HCT116 (cell line): ENCODE data around the gene C2CD2L. TPM values are rescaled to one million over a fixed set of nuclear protein-coding genes. Genes with fewer than 3 reads are reported as not detected.

Experiments
- ATAC-seq: fragments of 200-7000 bp; cut with Tn5 transposase; 2 replicates; pipeline ENCODE4 v1.9.1; 2020; ENCODE audit warnings: mild to moderate bottlenecking, moderate library complexity
- BruUV-seq: library from RNA; stranded (reverse); fragments of 400-500 nt; replicated peaks from 2 replicates; lab custom pipeline; 2021; lab: Mats Ljungman, UMichigan
- CTCF ChIA-PET: fragments of 300-600 bp; sonication (Branson Sonifier 250); formaldehyde crosslinking; loops from one replicate; lab custom pipeline; 2021; ENCODE audit warnings: antibody characterized with exemption; lab: Charles Lee
- POLR2A ChIA-PET: fragments of 300-600, 350-600 bp; sonication (Branson Sonifier 250); formaldehyde crosslinking; loops from one replicate; lab custom pipeline; 2021; ENCODE audit warnings: antibody characterized with exemption; lab: Charles Lee
- RAD21 ChIA-PET, 2 experiments: fragments of 300-600 bp; sonication (Branson Sonifier 250); formaldehyde crosslinking; loops; one replicate each; lab custom pipeline; 2023; ENCODE audit warnings: low total read pairs in 2 of 2; ENCODE audit not compliant: uncharacterized antibody in 2 of 2, unreplicated experiment in 2 of 2, low non-redundant PET in 1 of 2; lab: Charles Lee
- DNase-seq: peaks from one replicate; pipeline ENCODE4 v3.0.0-alpha.2; 2010; ENCODE audit warnings: low read depth, low spot score
- H2AFZ ChIP-seq: fragments of 200-600 bp; shearing (Covaris generic), sonication (generic); 2 replicates; pipeline ENCODE4 v1.6.1; 2017; ENCODE audit warnings: low read depth, mixed run types, mixed read lengths, antibody characterized with exemption, low read length; ENCODE audit not compliant: poor library complexity, severe bottlenecking
- H3K27ac ChIP-seq: 2 replicates; pipeline ENCODE4 v1.5.1; 2012; ENCODE audit warnings: low read depth, low read length
- H3K27me3 ChIP-seq: fragments of 200-600 bp; sonication (generic); 2 replicates; pipeline ENCODE4 v1.6.1; 2016; ENCODE audit warnings: mixed run types, low read length, mixed read lengths; ENCODE audit not compliant: insufficient read depth
- H3K36me3 ChIP-seq, 2 experiments: fragments of 200-500 bp in 1 of 2; fragments of 200-600 bp in 1 of 2; sonication (Bioruptor generic) in 1 of 2; sonication (generic) in 1 of 2; 2 replicates each; pipeline versions ENCODE4 v1.5.1 to v1.6.1; 2014 to 2016; ENCODE audit warnings: low read length in 2 of 2, inconsistent platforms in 1 of 2, mixed read lengths in 1 of 2, mixed run types in 1 of 2; ENCODE audit not compliant: insufficient read depth in 2 of 2, control insufficient read depth in 1 of 2
- H3K4me1 ChIP-seq, 2 experiments: fragments of 200-600 bp in 1 of 2; sonication (generic) in 1 of 2; 2 replicates each; pipeline versions ENCODE4 v1.5.1 to v1.6.1; 2012 to 2017; ENCODE audit warnings: low read length in 2 of 2, inconsistent platforms in 1 of 2, mild to moderate bottlenecking in 1 of 2, mixed read lengths in 1 of 2, mixed run types in 1 of 2, moderate library complexity in 1 of 2; ENCODE audit not compliant: insufficient read depth in 2 of 2, control insufficient read depth in 1 of 2
- H3K4me2 ChIP-seq: fragments of 200-600 bp; sonication (generic); 2 replicates; pipeline ENCODE4 v1.6.1; 2017; ENCODE audit warnings: mixed run types, low read length, mixed read lengths
- H3K4me3 ChIP-seq, 2 experiments: fragments of 200-600 bp in 1 of 2; sonication (generic) in 1 of 2; replicated peaks in 1 of 2; 2 replicates each; pipeline ENCODE4 v1.5.1; 2011 to 2016; ENCODE audit warnings: low read length in 2 of 2, control low read depth in 1 of 2, low read depth in 1 of 2, mild to moderate bottlenecking in 1 of 2, mixed read lengths in 1 of 2, mixed run types in 1 of 2
- H3K79me2 ChIP-seq: fragments of 200-600 bp; sonication (generic); 2 replicates; pipeline ENCODE4 v1.6.1; 2017; ENCODE audit warnings: mild to moderate bottlenecking, mixed run types, low read length, moderate library complexity, mixed read lengths; ENCODE audit not compliant: insufficient read depth
- H3K9ac ChIP-seq: fragments of 200-600 bp; sonication (generic); 2 replicates; pipeline ENCODE4 v1.6.1; 2016; ENCODE audit warnings: low read length, mixed read lengths
- H3K9me2 ChIP-seq: fragments of 200-600 bp; sonication (generic), shearing (Covaris generic); 2 replicates; pipeline ENCODE4 v1.6.1; 2017; ENCODE audit warnings: mixed run types, mild to moderate bottlenecking, moderate library complexity; ENCODE audit not compliant: insufficient read depth
- H3K9me3 ChIP-seq, 2 experiments: fragments of 200-500 bp in 1 of 2; fragments of 200-600 bp in 1 of 2; sonication (Bioruptor generic) in 1 of 2; sonication (generic) in 1 of 2; 2 replicates each; pipeline ENCODE4 v1.6.1; 2014 to 2017; ENCODE audit warnings: low read length in 2 of 2, mixed read lengths in 2 of 2, inconsistent platforms in 1 of 2, low read depth in 1 of 2, mild to moderate bottlenecking in 1 of 2, mixed run types in 1 of 2, moderate library complexity in 1 of 2; ENCODE audit not compliant: control insufficient read depth in 1 of 2, insufficient read depth in 1 of 2
- H4K20me1 ChIP-seq: fragments of 200-600 bp; sonication (generic), shearing (Covaris generic); 2 replicates; pipeline ENCODE4 v1.6.1; 2017; ENCODE audit warnings: mixed run types, mild to moderate bottlenecking, moderate library complexity; ENCODE audit not compliant: insufficient read depth
- CBX3 ChIP-seq: IDR thresholded peaks from 2 replicates; pipeline ENCODE4 v1.6.1; 2012; ENCODE audit warnings: low read depth
- CEBPB ChIP-seq: IDR thresholded peaks from 2 replicates; pipeline ENCODE4 v1.6.1; 2012; ENCODE audit warnings: low read depth
- EZH2 ChIP-seq: fragments of 200-600 bp; sonication (generic); IDR thresholded peaks from 2 replicates; pipeline ENCODE4 v1.6.1; 2017; ENCODE audit warnings: antibody characterized with exemption, mixed run types
- EZH2phosphoT487 ChIP-seq: fragments of 200-600 bp; IDR thresholded peaks from 2 replicates; pipeline ENCODE4 v1.6.1; 2018; ENCODE audit warnings: antibody characterized with exemption, borderline replicate concordance
- FOSL1 ChIP-seq: IDR thresholded peaks from 2 replicates; pipeline ENCODE4 v1.6.1; 2012; ENCODE audit warnings: low read depth
- POLR2A ChIP-seq: IDR thresholded peaks from 2 replicates; pipeline ENCODE4 v1.7.0; 2011; ENCODE audit warnings: borderline replicate concordance; ENCODE audit not compliant: insufficient read depth, insufficient read length; ENCODE audit errors: extremely low read depth
- RAD21 ChIP-seq: IDR thresholded peaks from 2 replicates; pipeline ENCODE4 v1.6.1; 2012; ENCODE audit warnings: low read depth, mild to moderate bottlenecking
- SP1 ChIP-seq: IDR thresholded peaks from 2 replicates; pipeline ENCODE4 v1.6.1; 2012; ENCODE audit warnings: low read depth
- SRF ChIP-seq: IDR thresholded peaks from 2 replicates; pipeline ENCODE4 v1.6.1; 2012; ENCODE audit warnings: low read depth
- ZFX ChIP-seq: fragments of 450-650 bp; IDR thresholded peaks from 2 replicates; pipeline ENCODE4 v1.6.1; 2017
- intact Hi-C: fragments of 100-400 bp; cut with micrococcal nuclease; formaldehyde crosslinking; loops from 2 replicates; pipeline ENCODE4 v1.10.0; 2022
- total RNA-seq: library from RNA; stranded (reverse); gene quantifications from one replicate; pipeline ENCODE4 v1.2.1, GENCODE V29; 2021; ENCODE audit not compliant: unreplicated experiment
- TF ChIP-seq, protein P1 (sequence below): IDR thresholded peaks from 2 replicates; pipeline ENCODE4 v1.6.1; 2011; ENCODE audit warnings: mild to moderate bottlenecking, low read length, moderate library complexity; ENCODE audit not compliant: insufficient replicate concordance; ENCODE audit errors: extremely low read depth
- TF ChIP-seq, protein P2 (sequence below): IDR thresholded peaks from 2 replicates; pipeline ENCODE4 v1.6.1; 2012
- TF ChIP-seq, protein P3 (sequence below): IDR thresholded peaks from 2 replicates; pipeline ENCODE4 v1.6.1; 2012; ENCODE audit warnings: low read depth

C2CD2L gene
- total RNA-seq, 1 experiment from 2014 or later = 12.4 TPM

DNA sequence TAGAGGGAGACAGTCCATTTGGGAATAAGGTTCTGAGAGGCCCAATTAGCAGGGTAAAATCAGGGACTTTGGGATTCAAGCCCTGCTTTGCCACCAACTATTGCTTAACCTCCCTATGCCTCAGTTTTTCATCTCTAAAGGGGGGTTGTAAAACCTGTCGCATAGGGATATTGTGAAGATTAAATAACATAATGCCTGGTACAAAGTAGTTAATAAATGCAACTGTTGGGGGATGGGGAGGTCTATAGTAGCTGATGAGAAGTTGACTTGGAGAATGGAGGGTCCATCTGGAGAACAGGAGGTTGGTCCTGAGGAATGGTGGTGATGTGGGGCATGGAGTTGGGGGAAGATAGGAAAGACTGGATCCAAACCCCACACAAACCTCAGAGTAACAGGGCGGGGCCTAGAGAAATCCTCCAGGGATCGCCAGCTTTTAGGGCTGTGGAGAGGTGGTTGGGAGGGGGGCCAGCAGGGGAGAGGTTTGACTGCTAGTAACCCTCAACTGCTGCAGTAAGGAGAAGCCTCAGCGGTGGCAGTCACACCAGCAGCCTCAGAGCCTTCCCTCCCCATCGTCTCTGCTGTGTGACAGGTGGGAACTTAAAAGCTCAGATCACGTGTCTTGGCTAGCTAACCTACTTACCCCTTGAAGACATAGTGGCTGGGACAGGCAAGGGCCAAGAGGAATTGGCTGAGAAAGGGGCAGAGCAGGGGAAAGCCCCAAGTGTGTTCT, 40.6 kb downstream of the C2CD2L start:
- no peak overlapping the region for H2AFZ ChIP-seq
- no peak for DNase-seq
- H3K4me2 ChIP-seq = no peak overlapping the region
- CTCF ChIA-PET = interaction anchor here (0.7 kb wide), 1 partner anchor 8 kb away, joined by 3 read pairs; no protein-coding TSS in a partner anchor
- intact Hi-C loops = loop anchor here (5.0 kb wide), 1 partner anchor 325 kb away; no protein-coding TSS in a partner anchor
- TF ChIP-seq SRF = no peak
- TF ChIP-seq, all 23 proteins: peak for 0
- ChIA-PET POLR2A (no interaction called here), RAD21 (no interaction called here)
- Histone ChIP-seq H3K27me3 (no peaks in the 10 kb centered on the region), H4K20me1 (no peaks in the 10 kb centered on the region), H3K9me2 (no peaks in the 10 kb centered on the region), H3K9ac (no peak overlapping the region), H3K9me3 (no peaks in the 10 kb centered on the region), H3K27ac (no peak overlapping the region), H3K4me3 (no peak overlapping the region), H3K4me1 (peaks cover 8 to 35% of the 10 kb centered on the region in 2 experiments; a peak in 3 of 4 replicates), H3K79me2 (no peaks in the 10 kb centered on the region), H3K36me3 (no peaks in the 10 kb centered on the region)
- no peak for ATAC-seq
- BruUV-seq = no TSS peak

DNA sequence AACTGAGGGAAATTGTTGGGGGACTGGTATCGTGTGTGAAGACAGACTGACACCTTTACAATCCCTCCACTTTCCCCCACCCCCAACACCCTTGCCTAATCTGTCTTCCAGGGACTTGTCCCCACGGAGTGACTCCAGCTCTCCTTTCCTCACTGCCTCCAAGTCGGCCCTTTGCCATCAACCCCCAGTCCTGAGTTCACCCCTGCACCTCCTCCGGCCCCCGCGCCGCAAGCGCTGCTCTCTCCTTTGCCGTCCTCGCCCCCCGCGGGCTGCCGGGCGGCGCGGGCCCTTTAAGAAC, 41.5 kb downstream of the C2CD2L start:
- Histone ChIP-seq H3K79me2 (no peaks in the 10 kb centered on the region), H3K4me1 (peaks cover 8 to 32% of the 10 kb centered on the region in 2 experiments; a peak in 3 of 4 replicates), H4K20me1 (no peaks in the 10 kb centered on the region), H3K36me3 (no peaks in the 10 kb centered on the region), H3K4me3 (peak overlapping the region; percentile 48 to 72), H3K4me2 (peak overlapping the region; percentile 97), H3K9me2 (no peaks in the 10 kb centered on the region), H3K9ac (peak overlapping the region; percentile 61), H3K27me3 (no peaks in the 10 kb centered on the region), H2AFZ (peak overlapping the region; percentile 88), H3K27ac (peak overlapping the region; percentile 20; the same call in 1 of the 2 replicates), H3K9me3 (no peaks in the 10 kb centered on the region)
- no TSS peak for BruUV-seq
- ChIA-PET POLR2A (interaction anchor here (1.2 kb wide), 1 partner anchor 63 kb away, joined by 3 read pairs; no protein-coding TSS in a partner anchor), RAD21 (no interaction called here), CTCF (no interaction called here)
- no peak; the same call in 1 of the 2 replicates for ATAC-seq
- intact Hi-C loops = loop anchor here (5.0 kb wide), 1 partner anchor 324 kb away; no protein-coding TSS in a partner anchor
- DNase-seq = no peak
- no peak for TF ChIP-seq CBX3
- TF ChIP-seq RAD21 = no peak
- no peak for TF ChIP-seq CEBPB
- TF ChIP-seq, protein P1, sequence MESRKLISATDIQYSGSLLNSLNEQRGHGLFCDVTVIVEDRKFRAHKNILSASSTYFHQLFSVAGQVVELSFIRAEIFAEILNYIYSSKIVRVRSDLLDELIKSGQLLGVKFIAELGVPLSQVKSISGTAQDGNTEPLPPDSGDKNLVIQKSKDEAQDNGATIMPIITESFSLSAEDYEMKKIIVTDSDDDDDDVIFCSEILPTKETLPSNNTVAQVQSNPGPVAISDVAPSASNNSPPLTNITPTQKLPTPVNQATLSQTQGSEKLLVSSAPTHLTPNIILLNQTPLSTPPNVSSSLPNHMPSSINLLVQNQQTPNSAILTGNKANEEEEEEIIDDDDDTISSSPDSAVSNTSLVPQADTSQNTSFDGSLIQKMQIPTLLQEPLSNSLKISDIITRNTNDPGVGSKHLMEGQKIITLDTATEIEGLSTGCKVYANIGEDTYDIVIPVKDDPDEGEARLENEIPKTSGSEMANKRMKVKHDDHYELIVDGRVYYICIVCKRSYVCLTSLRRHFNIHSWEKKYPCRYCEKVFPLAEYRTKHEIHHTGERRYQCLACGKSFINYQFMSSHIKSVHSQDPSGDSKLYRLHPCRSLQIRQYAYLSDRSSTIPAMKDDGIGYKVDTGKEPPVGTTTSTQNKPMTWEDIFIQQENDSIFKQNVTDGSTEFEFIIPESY = no peak
- no peak for TF ChIP-seq EZH2phosphoT487
- no peak for TF ChIP-seq SRF
- TF ChIP-seq, protein P2, sequence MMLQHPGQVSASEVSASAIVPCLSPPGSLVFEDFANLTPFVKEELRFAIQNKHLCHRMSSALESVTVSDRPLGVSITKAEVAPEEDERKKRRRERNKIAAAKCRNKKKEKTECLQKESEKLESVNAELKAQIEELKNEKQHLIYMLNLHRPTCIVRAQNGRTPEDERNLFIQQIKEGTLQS = no peak
- TF ChIP-seq EZH2 = no peak
- no peak for TF ChIP-seq FOSL1
- TF ChIP-seq, protein P3, sequence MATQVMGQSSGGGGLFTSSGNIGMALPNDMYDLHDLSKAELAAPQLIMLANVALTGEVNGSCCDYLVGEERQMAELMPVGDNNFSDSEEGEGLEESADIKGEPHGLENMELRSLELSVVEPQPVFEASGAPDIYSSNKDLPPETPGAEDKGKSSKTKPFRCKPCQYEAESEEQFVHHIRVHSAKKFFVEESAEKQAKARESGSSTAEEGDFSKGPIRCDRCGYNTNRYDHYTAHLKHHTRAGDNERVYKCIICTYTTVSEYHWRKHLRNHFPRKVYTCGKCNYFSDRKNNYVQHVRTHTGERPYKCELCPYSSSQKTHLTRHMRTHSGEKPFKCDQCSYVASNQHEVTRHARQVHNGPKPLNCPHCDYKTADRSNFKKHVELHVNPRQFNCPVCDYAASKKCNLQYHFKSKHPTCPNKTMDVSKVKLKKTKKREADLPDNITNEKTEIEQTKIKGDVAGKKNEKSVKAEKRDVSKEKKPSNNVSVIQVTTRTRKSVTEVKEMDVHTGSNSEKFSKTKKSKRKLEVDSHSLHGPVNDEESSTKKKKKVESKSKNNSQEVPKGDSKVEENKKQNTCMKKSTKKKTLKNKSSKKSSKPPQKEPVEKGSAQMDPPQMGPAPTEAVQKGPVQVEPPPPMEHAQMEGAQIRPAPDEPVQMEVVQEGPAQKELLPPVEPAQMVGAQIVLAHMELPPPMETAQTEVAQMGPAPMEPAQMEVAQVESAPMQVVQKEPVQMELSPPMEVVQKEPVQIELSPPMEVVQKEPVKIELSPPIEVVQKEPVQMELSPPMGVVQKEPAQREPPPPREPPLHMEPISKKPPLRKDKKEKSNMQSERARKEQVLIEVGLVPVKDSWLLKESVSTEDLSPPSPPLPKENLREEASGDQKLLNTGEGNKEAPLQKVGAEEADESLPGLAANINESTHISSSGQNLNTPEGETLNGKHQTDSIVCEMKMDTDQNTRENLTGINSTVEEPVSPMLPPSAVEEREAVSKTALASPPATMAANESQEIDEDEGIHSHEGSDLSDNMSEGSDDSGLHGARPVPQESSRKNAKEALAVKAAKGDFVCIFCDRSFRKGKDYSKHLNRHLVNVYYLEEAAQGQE = no peak
- TF ChIP-seq ZFX = no peak
- TF ChIP-seq POLR2A = no peak
- TF ChIP-seq SP1 = no peak
